ENCODE results near the gene ZNF169. TPM values are rescaled to one million over a fixed set of nuclear protein-coding genes. Genes with fewer than 3 reads are reported as not detected.

Gene ZNF169
- total and polyA plus RNA-seq, 2 of the 8 experiments (the other 6 are each of a cell fraction or from before 2014, with no cell fraction given) = 7.0 to 9.0 TPM

DNA sequence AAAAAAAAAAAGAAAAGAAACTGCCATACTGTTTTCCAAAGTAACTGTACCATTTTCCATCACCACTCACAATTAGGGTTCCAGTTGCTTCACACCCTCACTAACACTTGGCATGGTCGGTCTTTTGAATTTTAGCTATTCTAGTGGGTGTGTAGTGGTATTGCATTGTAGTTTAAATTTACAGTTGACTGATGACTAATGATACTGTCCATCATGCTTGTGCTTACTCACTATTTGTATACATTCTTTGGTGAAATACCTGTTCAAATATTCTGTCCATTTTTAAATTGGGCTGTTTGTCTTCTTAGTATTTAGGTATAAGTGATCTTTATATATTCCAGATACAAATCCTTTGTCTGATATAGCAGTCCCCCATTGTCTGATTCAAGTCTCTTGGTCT, 36.2 kb upstream of the ZNF169 start:
- Histone ChIP-seq H3K27me3 (replicated peaks in 1 of 4; ENCODE audit: control insufficient read depth in 3 of 4, extremely low read depth in 1 of 4, insufficient read depth in 3 of 4, low read length in 3 of 4) (no peaks in the 10 kb centered on the region), H3K18ac (ENCODE audit: extremely low read depth, low read length) (no peak overlapping the region), H3K9me3 (ENCODE audit: insufficient read depth in 2 of 2, low read depth in 1 of 2, low read length in 1 of 2) (no peaks in the 10 kb centered on the region), H3K4me3 (ENCODE audit: extremely low read depth in 1 of 4, insufficient read depth in 2 of 4, low read depth in 3 of 4, low read length in 4 of 4) (no peak overlapping the region), H4K5ac (ENCODE audit: insufficient read length, low read depth, low read length) (no peak overlapping the region), H2AK5ac (ENCODE audit: low read depth, low read length) (no peak overlapping the region), H2BK120ac (replicated peaks; ENCODE audit: low read depth, low read length) (no peak overlapping the region), H3K36me3 (ENCODE audit: control insufficient read depth in 2 of 4, insufficient read depth in 4 of 4, low read length in 3 of 4) (no peaks in the 10 kb centered on the region), H3K23ac (ENCODE audit: insufficient read length) (no peak overlapping the region), H3K4me2 (ENCODE audit: insufficient read depth in 1 of 2, low read depth in 2 of 2, low read length in 2 of 2) (no peak overlapping the region), H3K79me1 (ENCODE audit: low read depth, low read length) (no peaks in the 10 kb centered on the region), H3K56ac (replicated peaks; ENCODE audit: insufficient read length, low read depth, low read length) (no peak overlapping the region), H4K20me1 (replicated peaks in 1 of 2; ENCODE audit: control insufficient read depth in 1 of 2, insufficient read depth in 2 of 2, low read length in 2 of 2) (no peaks in the 10 kb centered on the region), H4K8ac (ENCODE audit: extremely low read depth, insufficient read depth, low read length) (no peak overlapping the region), H3K9ac (replicated peaks in 1 of 4; ENCODE audit: extremely low read depth in 1 of 4, low read depth in 3 of 4, low read length in 3 of 4) (no peak overlapping the region), H2BK20ac (ENCODE audit: low read length) (no peak overlapping the region), H3K79me2 (ENCODE audit: control insufficient read depth in 1 of 2, insufficient read depth in 2 of 2, low read length in 2 of 2) (no peaks in the 10 kb centered on the region), H3K23me2 (ENCODE audit: low read depth, low read length) (no peaks in the 10 kb centered on the region), H4K91ac (replicated peaks; ENCODE audit: insufficient read length, low read length) (no peak overlapping the region), H3K14ac (ENCODE audit: insufficient read length) (no peak overlapping the region), H2BK5ac (ENCODE audit: low read depth, low read length) (no peak overlapping the region), H2BK15ac (ENCODE audit: low read length) (no peak overlapping the region), H2BK12ac (ENCODE audit: low read depth, low read length) (no peak overlapping the region), H2AFZ (ENCODE audit: low read length) (no peak overlapping the region), H3K4me1 (replicated peaks in 1 of 4; ENCODE audit: control insufficient read depth in 3 of 4, insufficient read depth in 4 of 4, low read length in 3 of 4) (no peaks in the 10 kb centered on the region), H3K27ac (ENCODE audit: low read depth, low read length) (no peak overlapping the region), H3K4ac (replicated peaks; ENCODE audit: insufficient read length, low read depth, low read length) (no peak overlapping the region)
- DNase-seq (ENCODE audit: low read depth in 1 of 2, low spot score in 2 of 2) (no peak), FAIRE-seq (no peak)
- TF ChIP-seq SIN3A (conservative IDR thresholded peaks at IDR 0.05 in 1 of 2, IDR thresholded peaks at IDR 0.05 in 1 of 2; ENCODE audit: low read depth in 1 of 2, low read length in 2 of 2) (no peak), SUZ12 (IDR thresholded peaks at IDR 0.05; ENCODE audit: low read length) (no peak), CBX8 (IDR thresholded peaks at IDR 0.05; ENCODE audit: borderline replicate concordance, low read depth, low read length) (no peak), SP4 (IDR thresholded peaks at IDR 0.05; ENCODE audit: low read length) (no peak), TAF1 (IDR thresholded peaks at IDR 0.05; ENCODE audit: low read depth, low read length) (no peak), CBX5 (IDR thresholded peaks at IDR 0.05; ENCODE audit: low read depth, low read length) (no peak), CTCF (IDR thresholded peaks at IDR 0.05; ENCODE audit: control extremely low read depth in 1 of 3, insufficient read depth in 1 of 3, low read depth in 1 of 3, low read length in 3 of 3) (no peak), TAF7 (optimal IDR thresholded peaks at IDR 0.05; ENCODE audit: borderline replicate concordance, low read depth, low read length) (no peak), GABPA (IDR thresholded peaks at IDR 0.05; ENCODE audit: borderline replicate concordance, insufficient read depth, low read length) (no peak), RXRA (IDR thresholded peaks at IDR 0.05; ENCODE audit: insufficient read depth, low read depth, low read length) (no peak)
- ChIA-PET POLR2A (ENCODE audit: partially characterized antibody) (no interaction called here), CTCF (ENCODE audit: partially characterized antibody) (no interaction called here)
- WGBS, 2 experiments (ENCODE audit: extremely low coverage in 1 of 2, insufficient coverage in 1 of 2, insufficient read length in 1 of 2, insufficient replicate concordance in 2 of 2, low coverage in 1 of 2, low lambda C conversion rate in 2 of 2, missing lambda C conversion rate in 1 of 2) = 73% methylated on average over 1 of the region's 1 CpG; no CpG with 5 or more reads in 1 of the 2 experiments

All from H1 (cell line).